ENCODE measurements around the gene KAZN. TPM values are rescaled to one million over a fixed set of nuclear protein-coding genes. Genes with fewer than 3 reads are reported as not detected.
A peak's percentile ranks its signal among the peaks of the same experiment; 100 is the strongest.
"Not testable (repeated sequence)": the region's sequence is repeated elsewhere in the genome, so short reads cannot be mapped to it uniquely, and the experiment has no call there.

KAZN gene
- total RNA-seq, 1 experiment from 2014 or later: 6.5 TPM

DNA sequence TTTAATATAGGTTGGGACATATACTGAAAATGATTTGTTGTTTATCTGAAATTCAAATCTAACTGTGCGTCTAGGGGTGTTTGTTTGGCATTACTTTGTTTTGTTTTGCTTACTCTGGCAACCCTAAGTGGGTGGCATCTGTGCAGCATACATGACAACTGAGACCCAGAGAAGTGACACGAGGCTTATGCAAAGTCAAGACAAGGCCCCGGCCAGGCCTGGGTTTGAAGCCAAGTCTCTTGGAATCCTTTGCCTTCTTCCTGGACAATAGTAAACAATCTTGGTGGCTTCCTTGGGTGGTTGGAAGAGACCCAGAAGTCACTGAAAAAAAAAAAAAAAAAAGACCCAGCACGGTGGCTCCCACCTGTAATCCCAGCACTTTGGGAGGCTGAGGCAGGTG lies 357.5 kb downstream of the KAZN start:
- in situ Hi-C loops (cut with HindIII; ENCODE audit: low pct_unique_long_range_greater_than_20kb, low sequenced_read_pairs): no loop called here
- DNase-seq (ENCODE audit: low read depth, low spot score): no peak

- no peak for DNase-seq (ENCODE audit: low read depth, low spot score)
- in situ Hi-C loops (cut with HindIII; ENCODE audit: low pct_unique_long_range_greater_than_20kb, low sequenced_read_pairs): no loop called here
These were observed 358.2 kb downstream of the KAZN start for GRCh38 chr1:14956579-14957195.

DNA sequence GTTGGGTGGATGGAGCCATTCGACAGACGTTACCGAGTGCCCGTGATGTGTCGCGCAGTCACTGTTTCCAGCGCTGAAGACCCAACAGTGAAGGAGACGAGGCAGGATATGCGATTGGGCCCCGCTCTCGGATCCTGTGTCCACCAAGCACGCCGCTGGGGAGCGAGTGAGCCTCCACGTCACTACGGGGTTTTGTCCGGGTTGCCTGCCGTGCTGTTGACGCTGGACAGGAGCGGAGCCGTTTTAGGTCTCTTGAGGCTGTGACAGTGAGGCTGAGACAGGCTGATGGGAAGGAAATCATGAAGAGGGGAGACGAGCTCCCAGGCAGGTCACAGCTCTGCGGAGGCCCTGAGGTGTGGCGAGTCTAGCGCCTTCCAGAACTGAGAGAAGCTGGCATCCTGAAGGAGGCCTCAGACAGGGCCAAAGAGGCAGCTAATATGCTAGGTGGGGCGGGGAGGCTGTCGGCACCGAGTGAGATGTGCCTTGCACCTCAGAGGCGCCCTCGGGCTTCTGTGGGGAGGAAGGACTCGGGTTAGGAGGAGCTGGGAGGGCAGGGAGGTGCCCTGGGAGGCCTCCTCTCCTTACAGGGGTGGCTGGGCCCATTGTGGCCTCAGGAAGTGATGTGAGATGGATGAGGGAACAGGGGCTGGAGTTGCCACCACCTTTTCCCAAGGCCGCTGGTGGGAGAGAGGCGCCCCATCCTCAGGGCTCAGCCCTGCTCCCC lies 359.1 kb downstream of the KAZN start:
- in situ Hi-C loops (cut with HindIII; ENCODE audit: low pct_unique_long_range_greater_than_20kb, low sequenced_read_pairs): no loop called here
- no peak for DNase-seq (ENCODE audit: low read depth, low spot score)

- in situ Hi-C loops (cut with HindIII; ENCODE audit: low pct_unique_long_range_greater_than_20kb, low sequenced_read_pairs): no loop called here
These were observed 360.0 kb downstream of the KAZN start for GRCh38 chr1:14958249-14959058.

GRCh38 chr1:14959059-14959694 lies 360.7 kb downstream of the KAZN start:
- no peak for DNase-seq (ENCODE audit: low read depth, low spot score)

More at GRCh38 chr1:14958249-14959058, 360.0 kb downstream of the KAZN start:
- no peak for DNase-seq (ENCODE audit: low read depth, low spot score)

GRCh38 chr1:14961661-14962267 lies 363.3 kb downstream of the KAZN start:
- in situ Hi-C loops (cut with HindIII; ENCODE audit: low pct_unique_long_range_greater_than_20kb, low sequenced_read_pairs): no loop called here
- DNase-seq (ENCODE audit: low read depth, low spot score): peak; percentile 34

More at GRCh38 chr1:14959059-14959694, 360.7 kb downstream of the KAZN start:
- in situ Hi-C loops (cut with HindIII; ENCODE audit: low pct_unique_long_range_greater_than_20kb, low sequenced_read_pairs): no loop called here

DNA sequence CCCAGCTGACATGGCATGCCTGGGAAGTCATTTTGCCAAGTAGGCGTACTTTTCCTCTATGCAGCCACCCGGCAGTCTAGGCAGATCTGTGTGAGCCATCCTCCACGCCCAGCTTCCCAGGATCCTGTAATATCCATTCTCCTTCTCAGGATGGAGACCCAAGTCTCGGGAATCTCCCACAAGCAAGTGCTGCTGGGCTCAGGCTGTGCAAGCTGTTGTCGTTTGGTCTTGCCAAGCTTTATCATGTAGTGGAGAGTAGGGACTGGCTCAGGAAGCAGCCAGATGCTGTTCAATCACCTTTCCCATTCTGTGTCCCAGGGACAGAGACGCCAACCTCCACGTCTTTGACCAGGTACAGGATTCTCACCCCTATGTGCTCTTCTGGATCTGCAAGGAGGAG lies 363.9 kb downstream of the KAZN start:
- no peak for DNase-seq (ENCODE audit: low read depth, low spot score)
- in situ Hi-C loops (cut with HindIII; ENCODE audit: low pct_unique_long_range_greater_than_20kb, low sequenced_read_pairs): no loop called here

DNA sequence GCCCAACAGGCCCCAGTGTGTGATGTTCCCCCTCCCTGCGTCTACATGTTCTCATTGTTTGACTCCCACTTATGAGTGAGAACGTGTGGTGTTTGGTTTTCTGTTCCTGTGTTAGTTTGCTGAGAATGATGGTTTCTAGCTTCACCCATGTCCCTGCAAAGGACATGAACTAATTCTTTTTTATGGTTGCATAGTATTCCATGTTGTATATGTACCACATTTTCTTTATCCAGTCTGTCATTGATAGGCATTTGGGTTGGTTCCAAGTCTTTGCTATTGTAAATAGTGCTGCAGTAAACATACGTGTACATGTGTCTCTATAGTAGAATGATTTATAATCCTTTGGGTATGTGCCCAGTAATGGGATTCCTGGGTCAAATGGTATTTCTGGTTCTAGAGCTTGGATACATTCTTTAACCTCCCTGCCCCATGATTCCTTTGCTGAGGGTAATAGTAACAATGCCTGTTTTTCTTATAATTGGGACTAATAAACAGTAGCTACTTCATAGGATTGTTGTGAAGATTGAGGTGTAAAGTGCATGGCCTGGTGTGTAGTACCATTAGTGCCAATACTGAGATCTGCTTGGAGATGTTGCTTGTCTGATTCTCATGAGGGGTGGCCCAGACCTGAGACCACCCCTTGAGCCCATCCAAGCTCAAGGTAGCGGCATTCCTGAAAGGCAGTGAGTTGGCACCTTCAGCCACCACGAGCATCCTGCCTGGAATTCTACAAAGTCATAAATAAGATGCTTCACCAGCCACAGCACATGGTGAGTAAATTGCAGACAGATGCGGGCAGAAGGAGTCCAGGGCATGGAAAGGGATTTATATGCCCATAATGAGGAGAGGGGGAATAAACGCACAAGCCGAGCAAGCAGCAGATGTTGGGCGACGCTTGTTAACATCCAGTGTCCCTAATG lies 365.6 kb downstream of the KAZN start:
- DNase-seq (ENCODE audit: low read depth, low spot score); in situ Hi-C loops (cut with HindIII; ENCODE audit: low pct_unique_long_range_greater_than_20kb, low sequenced_read_pairs): not testable (repeated sequence)

DNA sequence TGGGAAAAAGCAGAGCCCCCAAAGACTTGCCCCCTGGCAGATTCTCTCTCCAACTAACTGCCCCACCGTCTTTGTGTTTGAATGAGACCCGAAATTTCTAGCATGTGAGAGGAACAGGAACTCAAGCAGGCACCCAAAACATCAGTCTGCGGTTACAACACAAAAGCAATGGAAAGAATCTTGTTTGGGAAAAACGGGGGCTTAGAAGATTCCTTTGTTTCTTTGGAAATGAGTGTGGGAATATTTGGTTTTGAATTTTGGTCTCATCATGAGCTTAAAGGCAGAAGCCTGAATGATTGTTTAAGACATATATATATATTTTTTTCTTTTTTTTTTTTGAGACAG lies 366.2 kb downstream of the KAZN start:
- in situ Hi-C loops (cut with HindIII; ENCODE audit: low pct_unique_long_range_greater_than_20kb, low sequenced_read_pairs): no loop called here
- DNase-seq (ENCODE audit: low read depth, low spot score): no peak

- in situ Hi-C loops (cut with HindIII; ENCODE audit: low pct_unique_long_range_greater_than_20kb, low sequenced_read_pairs): no loop called here
- peak; percentile 97 for DNase-seq (ENCODE audit: low read depth, low spot score)
These were observed 369.9 kb downstream of the KAZN start for GRCh38 chr1:14968251-14968851.

- in situ Hi-C loops (cut with HindIII; ENCODE audit: low pct_unique_long_range_greater_than_20kb, low sequenced_read_pairs): no loop called here
- peak; percentile 5 for DNase-seq (ENCODE audit: low read depth, low spot score)
These were observed 370.5 kb downstream of the KAZN start for GRCh38 chr1:14969006-14969405.

GRCh38 chr1:14970115-14970798 lies 371.8 kb downstream of the KAZN start:
- in situ Hi-C loops (cut with HindIII; ENCODE audit: low pct_unique_long_range_greater_than_20kb, low sequenced_read_pairs): no loop called here
- DNase-seq (ENCODE audit: low read depth, low spot score): peak; percentile 72

GRCh38 chr1:14970799-14971141 lies 372.3 kb downstream of the KAZN start:
- DNase-seq (ENCODE audit: low read depth, low spot score): no peak
- in situ Hi-C loops (cut with HindIII; ENCODE audit: low pct_unique_long_range_greater_than_20kb, low sequenced_read_pairs): no loop called here

- no peak for DNase-seq (ENCODE audit: low read depth, low spot score)
- in situ Hi-C loops (cut with HindIII; ENCODE audit: low pct_unique_long_range_greater_than_20kb, low sequenced_read_pairs): no loop called here
These were observed 372.7 kb downstream of the KAZN start for GRCh38 chr1:14971221-14971620.

DNA sequence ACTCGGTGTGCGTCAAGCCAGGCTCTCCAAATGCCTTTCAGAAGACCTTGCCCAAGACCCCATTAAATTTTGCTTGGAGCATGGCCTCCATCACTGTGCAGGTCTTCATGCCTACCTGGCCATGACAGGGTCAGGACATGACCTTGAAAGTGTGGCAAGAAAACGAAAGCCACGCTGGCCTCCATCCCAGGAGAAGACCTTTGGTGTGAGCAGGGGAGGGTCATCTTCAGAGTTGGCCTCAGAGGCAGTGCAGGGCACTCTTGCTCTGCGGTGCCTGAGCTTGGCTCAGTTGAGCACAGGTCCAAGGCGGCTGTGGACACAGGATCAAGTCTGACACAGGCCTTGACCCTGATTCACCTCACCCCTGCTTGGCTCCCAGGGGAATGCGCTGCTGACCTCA lies 373.6 kb downstream of the KAZN start:
- no peak for DNase-seq (ENCODE audit: low read depth, low spot score)
- in situ Hi-C loops (cut with HindIII; ENCODE audit: low pct_unique_long_range_greater_than_20kb, low sequenced_read_pairs): no loop called here

GRCh38 chr1:14973773-14974172 lies 375.3 kb downstream of the KAZN start:
- no peak for DNase-seq (ENCODE audit: low read depth, low spot score)
- in situ Hi-C loops (cut with HindIII; ENCODE audit: low pct_unique_long_range_greater_than_20kb, low sequenced_read_pairs): no loop called here
